GM19468 (cell line): ENCODE measurements around the gene PPP1R15B.

Source experiments
- ATAC-seq: cut with Tn5 transposase; IDR thresholded peaks from one replicate; pipeline ENCODE4 v1.9.1; 2021; ENCODE audit warnings: mild to moderate bottlenecking, moderate library complexity, moderate number of reproducible peaks; ENCODE audit not compliant: unreplicated experiment; ENCODE audit errors: extremely low read depth

The PPP1R15B gene

GRCh38 chr1:204411451-204412204 lies at the start of gene PPP1R15B:
Gene PPP1R15B, minus strand, starts transcription at chr1:204411817. Its CDS starts 406 bp downstream, at chr1:204411411.
- peak; percentile 84 for ATAC-seq

- no peak for ATAC-seq
Observed at GRCh38 chr1:204460346-204460745, 48.7 kb upstream of the PPP1R15B start.

- ATAC-seq, result no peak
Observed at GRCh38 chr1:204459706-204460105, 48.1 kb upstream of the PPP1R15B start.

- no peak for ATAC-seq
Observed at GRCh38 chr1:204457666-204458065, 46.0 kb upstream of the PPP1R15B start.

GRCh38 chr1:204456826-204457442 lies 45.3 kb upstream of the PPP1R15B start:
- ATAC-seq, result no peak

GRCh38 chr1:204455831-204456145 lies 44.2 kb upstream of the PPP1R15B start:
- ATAC-seq, result no peak

GRCh38 chr1:204455063-204455830 lies 43.6 kb upstream of the PPP1R15B start:
- ATAC-seq, result no peak

GRCh38 chr1:204454476-204454875 lies 42.9 kb upstream of the PPP1R15B start:
- no peak for ATAC-seq

- peak; percentile 40 for ATAC-seq
Observed at GRCh38 chr1:204453141-204453772, 41.6 kb upstream of the PPP1R15B start.

GRCh38 chr1:204451352-204452124 lies 39.9 kb upstream of the PPP1R15B start:
- ATAC-seq, result no peak

- no peak for ATAC-seq
Observed at GRCh38 chr1:204450461-204451257, 39.0 kb upstream of the PPP1R15B start.

GRCh38 chr1:204449678-204450280 lies 38.2 kb upstream of the PPP1R15B start:
- no peak for ATAC-seq

- no peak for ATAC-seq
Observed at GRCh38 chr1:204448991-204449677, 37.5 kb upstream of the PPP1R15B start.

GRCh38 chr1:204448344-204448964 lies 36.8 kb upstream of the PPP1R15B start:
- ATAC-seq, result no peak

GRCh38 chr1:204447736-204448135 lies 36.1 kb upstream of the PPP1R15B start:
- ATAC-seq, result no peak

- ATAC-seq, result no peak
Observed at GRCh38 chr1:204447190-204447589, 35.6 kb upstream of the PPP1R15B start.

- ATAC-seq, result peak; percentile 43
Observed at GRCh38 chr1:204446413-204447111, 34.9 kb upstream of the PPP1R15B start.
